B cell (primary cell): ENCODE data around the gene SLC35F3. TPM values are rescaled to one million over a fixed set of nuclear protein-coding genes. Genes with fewer than 3 reads are reported as not detected.

Experiments
- ATAC-seq: fragments of 200-7000 bp; cut with Tn5 transposase; one replicate; pipeline ENCODE4 v1.10.0; 2021; ENCODE audit warnings: low read depth, mild to moderate bottlenecking, moderate number of reproducible peaks, moderate library complexity
- CTCF ChIA-PET: fragments of 350-600 bp; sonication (Branson Sonifier 250); formaldehyde crosslinking; loops from one replicate; lab custom pipeline; 2021; ENCODE audit warnings: antibody characterized with exemption, inconsistent platforms; lab: Charles Lee
- POLR2A ChIA-PET: fragments of 350-600 bp; sonication (Branson Sonifier 250); formaldehyde crosslinking; loops from one replicate; lab custom pipeline; 2021; ENCODE audit warnings: antibody characterized with exemption; lab: Charles Lee
- DNase-seq: peaks from one replicate; pipeline ENCODE4 v3.0.0; 2013
- H2AFZ ChIP-seq: 2 replicates; pipeline ENCODE4 v1.6.1; 2012; ENCODE audit warnings: mild to moderate bottlenecking, low read depth, low read length; ENCODE audit not compliant: insufficient read depth, poor library complexity, severe bottlenecking
- H3K27ac ChIP-seq, 2 donors: 1 replicate in 1 of 2; 2 replicates in 1 of 2; pipeline ENCODE4 v1.5.1; 2012 to 2013; ENCODE audit warnings: low read length in 2 of 2, mild to moderate bottlenecking in 2 of 2, moderate library complexity in 1 of 2
- H3K27me3 ChIP-seq, 4 experiments: fragments of 200-600 bp in 1 of 4; sonication (generic) in 1 of 4; replicated peaks in 1 of 4; 1 replicate in 2 of 4; 2 replicates in 2 of 4; pipeline versions ENCODE4 v1.6.1 to v1.7.0; 2013 to 2016; ENCODE audit warnings: low read length in 3 of 4, mild to moderate bottlenecking in 2 of 4, mixed read lengths in 1 of 4, moderate library complexity in 1 of 4; ENCODE audit not compliant: insufficient read depth in 4 of 4, control insufficient read depth in 3 of 4; ENCODE audit errors: control extremely low read depth in 1 of 4
- H3K36me3 ChIP-seq, 2 experiments: replicated peaks in 1 of 2; 1 replicate in 1 of 2; 2 replicates in 1 of 2; pipeline versions ENCODE4 v1.6.1 to v1.7.1; 2013; ENCODE audit warnings: low read length in 1 of 2; ENCODE audit not compliant: insufficient read depth in 2 of 2, control insufficient read depth in 1 of 2; ENCODE audit errors: control extremely low read depth in 1 of 2, extremely low read depth in 1 of 2
- H3K4me1 ChIP-seq, 2 donors: fragments of 200-600 bp in 1 of 2; sonication (generic) in 1 of 2; 1 replicate in 1 of 2; 2 replicates in 1 of 2; pipeline versions ENCODE4 v1.5.1 to v1.6.1; 2013 to 2017; ENCODE audit warnings: low read length in 2 of 2; ENCODE audit not compliant: control insufficient read depth in 2 of 2, insufficient read depth in 2 of 2
- H3K4me2 ChIP-seq: replicated peaks from 2 replicates; pipeline ENCODE3; 2012; ENCODE audit warnings: mild to moderate bottlenecking, low read depth, low read length; ENCODE audit not compliant: poor library complexity, severe bottlenecking
- H3K4me3 ChIP-seq, 5 experiments: fragments of 200-600 bp in 1 of 5; sonication (generic) in 1 of 5; 1 replicate in 3 of 5; 2 replicates in 2 of 5; pipeline versions ENCODE4 v1.5.1 to v1.7.0; 2011 to 2016; ENCODE audit warnings: low read length in 4 of 5, mild to moderate bottlenecking in 4 of 5, low read depth in 2 of 5, control low read depth in 1 of 5, moderate library complexity in 1 of 5; ENCODE audit not compliant: insufficient read depth in 1 of 5; ENCODE audit errors: control extremely low read depth in 1 of 5, extremely low read depth in 1 of 5
- H3K79me2 ChIP-seq: fragments of 200-600 bp; sonication (generic); one replicate; pipeline ENCODE4 v1.6.0; 2016; ENCODE audit warnings: low read length; ENCODE audit not compliant: control insufficient read depth, insufficient read depth
- H3K9ac ChIP-seq: fragments of 200-600 bp; sonication (generic); 2 replicates; pipeline ENCODE4 v1.6.1; 2017; ENCODE audit warnings: mild to moderate bottlenecking, low read length, moderate library complexity
- H3K9me3 ChIP-seq, 3 donors: one replicate each; pipeline versions ENCODE4 v1.6.1 to v1.7.1; 2013; ENCODE audit warnings: low read length in 2 of 3; ENCODE audit not compliant: control insufficient read depth in 2 of 3, insufficient read depth in 1 of 3; ENCODE audit errors: control extremely low read depth in 1 of 3
- H4K20me1 ChIP-seq: 2 replicates; pipeline ENCODE4 v1.6.0; 2012; ENCODE audit warnings: mild to moderate bottlenecking, low read length; ENCODE audit not compliant: insufficient read depth, control insufficient read depth, poor library complexity, severe bottlenecking
- H3K27ac Mint-ChIP-seq: one replicate; pipeline ENCODE4 v1.8.0; 2021; ENCODE audit warnings: mixed read lengths
- H3K27me3 Mint-ChIP-seq: one replicate; pipeline ENCODE4 v1.8.0; 2021; ENCODE audit warnings: mixed read lengths
- H3K4me1 Mint-ChIP-seq: one replicate; pipeline ENCODE4 v1.8.0; 2021; ENCODE audit warnings: mixed read lengths
- H3K4me3 Mint-ChIP-seq: one replicate; pipeline ENCODE4 v1.8.0; 2021; ENCODE audit warnings: mixed read lengths
- H3K9me3 Mint-ChIP-seq: one replicate; pipeline ENCODE4 v1.8.0; 2022; ENCODE audit warnings: mixed read lengths; ENCODE audit not compliant: insufficient read depth
- EZH2 ChIP-seq: IDR thresholded peaks from 2 replicates; pipeline ENCODE4 v1.6.1; 2012; ENCODE audit warnings: borderline replicate concordance, low read depth, mild to moderate bottlenecking, moderate library complexity, low read length; ENCODE audit not compliant: insufficient read depth, poor library complexity, severe bottlenecking
- WGBS: methylation state at CpG from one replicate; pipeline ENCODE4 v1.1.5; 2013; ENCODE audit warnings: missing lambda C conversion rate; ENCODE audit not compliant: insufficient coverage; 5-methylcytosine and 5-hydroxymethylcytosine counted together
- intact Hi-C: fragments of 100-400 bp; cut with micrococcal nuclease; formaldehyde crosslinking; loops from one replicate; pipeline ENCODE4 v1.10.0; 2022
- polyA plus RNA-seq: library from polyadenylated mRNA; depleted of rRNA; stranded (reverse); fragments of >200 nt; gene quantifications from 2 replicates; pipeline ENCODE4 v1.2.3, GENCODE V29; 2012
- total RNA-seq, 2 donors: library from RNA; stranded (reverse); fragments of 120-200 nt in 1 of 2; gene quantifications; 1 replicate in 1 of 2; 2 replicates in 1 of 2; pipeline versions ENCODE4 v1.2.3 to v1.2.4, GENCODE V29; 2013 to 2022
- TF ChIP-seq, protein P1 (sequence below): fragments of 200-600 bp; IDR thresholded peaks from one replicate; pipeline ENCODE4 v1.8.0; 2022; ENCODE audit warnings: antibody characterized with exemption, mild to moderate bottlenecking

Gene SLC35F3
- total and polyA plus RNA-seq, 2 donors (not counting 1 experiment from before 2014, with no cell fraction given) = not detected

GRCh38 chr1:234321231-234321630 lies 416.8 kb downstream of the SLC35F3 start:
- ChIA-PET CTCF (interaction anchor here (0.6 kb wide), 1 partner anchor 165 kb away, joined by 3 read pairs; no protein-coding TSS in a partner anchor), POLR2A (no interaction called here)
- peaks cover 12% of the 10 kb centered on the region for H3K4me1 Mint-ChIP-seq
- no peak overlapping the region for H3K9ac ChIP-seq
- no peaks in the 10 kb centered on the region for H3K9me3 ChIP-seq
- no peak overlapping the region for H2AFZ ChIP-seq
- H3K4me3 ChIP-seq = no peak overlapping the region
- no peak overlapping the region for H3K4me3 Mint-ChIP-seq
- ATAC-seq (no peak), DNase-seq (no peak)
- intact Hi-C loops = no loop called here
- TF ChIP-seq, protein P1, sequence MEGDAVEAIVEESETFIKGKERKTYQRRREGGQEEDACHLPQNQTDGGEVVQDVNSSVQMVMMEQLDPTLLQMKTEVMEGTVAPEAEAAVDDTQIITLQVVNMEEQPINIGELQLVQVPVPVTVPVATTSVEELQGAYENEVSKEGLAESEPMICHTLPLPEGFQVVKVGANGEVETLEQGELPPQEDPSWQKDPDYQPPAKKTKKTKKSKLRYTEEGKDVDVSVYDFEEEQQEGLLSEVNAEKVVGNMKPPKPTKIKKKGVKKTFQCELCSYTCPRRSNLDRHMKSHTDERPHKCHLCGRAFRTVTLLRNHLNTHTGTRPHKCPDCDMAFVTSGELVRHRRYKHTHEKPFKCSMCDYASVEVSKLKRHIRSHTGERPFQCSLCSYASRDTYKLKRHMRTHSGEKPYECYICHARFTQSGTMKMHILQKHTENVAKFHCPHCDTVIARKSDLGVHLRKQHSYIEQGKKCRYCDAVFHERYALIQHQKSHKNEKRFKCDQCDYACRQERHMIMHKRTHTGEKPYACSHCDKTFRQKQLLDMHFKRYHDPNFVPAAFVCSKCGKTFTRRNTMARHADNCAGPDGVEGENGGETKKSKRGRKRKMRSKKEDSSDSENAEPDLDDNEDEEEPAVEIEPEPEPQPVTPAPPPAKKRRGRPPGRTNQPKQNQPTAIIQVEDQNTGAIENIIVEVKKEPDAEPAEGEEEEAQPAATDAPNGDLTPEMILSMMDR = no peak
- no peak for TF ChIP-seq EZH2
- H3K27ac Mint-ChIP-seq = no peak overlapping the region
- no peaks in the 10 kb centered on the region for H3K79me2 ChIP-seq
- H3K4me2 ChIP-seq = no peak overlapping the region
- peaks cover 0 to 34% (median 4%) of the 10 kb centered on the region in 4 experiments for H3K27me3 ChIP-seq
- H3K36me3 ChIP-seq = no peaks in the 10 kb centered on the region
- no peaks in the 10 kb centered on the region for H4K20me1 ChIP-seq
- peaks cover 0 to 12% of the 10 kb centered on the region in 2 donors for H3K4me1 ChIP-seq
- no peak overlapping the region for H3K27ac ChIP-seq
- H3K27me3 Mint-ChIP-seq = peaks cover 51% of the 10 kb centered on the region
- no peaks in the 10 kb centered on the region for H3K9me3 Mint-ChIP-seq
- 66% methylated on average over 2 of the region's 6 CpGs for WGBS

DNA sequence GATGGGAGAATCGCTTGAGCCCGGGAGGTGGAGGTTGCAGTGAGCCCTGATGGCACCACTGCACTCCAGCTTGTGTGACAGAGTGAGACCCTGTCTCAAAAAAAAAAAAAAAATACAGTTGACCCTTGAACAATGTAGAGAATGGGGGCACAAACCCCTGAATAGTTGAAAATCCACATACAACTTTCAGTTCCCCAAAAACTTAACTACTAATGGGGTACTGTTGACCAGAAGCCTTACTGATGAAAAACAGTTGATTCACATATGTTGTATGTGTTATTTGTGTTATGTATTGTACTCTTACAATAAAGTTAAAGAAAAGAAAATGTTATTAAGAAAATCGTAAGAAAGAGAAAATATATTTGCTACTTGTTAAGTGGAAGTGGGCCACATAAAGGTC lies 417.6 kb downstream of the SLC35F3 start:
- no peaks in the 10 kb centered on the region for H3K36me3 ChIP-seq
- H3K9ac ChIP-seq = no peak overlapping the region
- peaks cover 0 to 19% of the 10 kb centered on the region in 2 donors for H3K4me1 ChIP-seq
- H4K20me1 ChIP-seq = no peaks in the 10 kb centered on the region
- intact Hi-C loops = no loop called here
- WGBS = no CpG with 5 or more reads among the region's 3 CpGs
- no peak overlapping the region for H3K27ac ChIP-seq
- DNase-seq (no peak), ATAC-seq (no peak)
- no peaks in the 10 kb centered on the region for H3K79me2 ChIP-seq
- H3K9me3 ChIP-seq = no peaks in the 10 kb centered on the region
- ChIA-PET CTCF (interaction anchor here (1.7 kb wide), 1 partner anchor 8 kb away, joined by 3 read pairs; no protein-coding TSS in a partner anchor), POLR2A (no interaction called here)
- H3K27me3 ChIP-seq = peaks cover 0 to 34% (median 4%) of the 10 kb centered on the region in 4 experiments
- Mint-ChIP-seq H3K9me3 (no peaks in the 10 kb centered on the region), H3K4me1 (peaks cover 17% of the 10 kb centered on the region), H3K4me3 (no peak overlapping the region), H3K27me3 (peaks cover 47% of the 10 kb centered on the region), H3K27ac (no peak overlapping the region)
- H2AFZ ChIP-seq = no peak overlapping the region
- no peak overlapping the region for H3K4me3 ChIP-seq
- TF ChIP-seq, protein P1 = no peak
- no peak for TF ChIP-seq EZH2
- no peak overlapping the region for H3K4me2 ChIP-seq
